Mucosa of descending colon (tissue), 3 donors: ENCODE results near the gene PKD2. TPM values are rescaled to one million over a fixed set of nuclear protein-coding genes. Genes with fewer than 3 reads are reported as not detected.
"Not testable (repeated sequence)": the region's sequence is repeated elsewhere in the genome, so short reads cannot be mapped to it uniquely, and the experiment has no call there.

ENCODE experiments used
- ATAC-seq: fragments of 200-7000 bp; cut with Tn5 transposase; one replicate; pipeline ENCODE4 v1.9.1; 2020; ENCODE audit warnings: mild to moderate bottlenecking, moderate library complexity
- DNase-seq, 3 donors: peaks; one replicate each; pipeline ENCODE4 v3.0.0-alpha.2; 2020
- H3K36me3 ChIP-seq: fragments of 200-600 bp; one replicate; pipeline ENCODE4 v1.8.0; 2021; ENCODE audit warnings: low read depth, mild to moderate bottlenecking
- H3K4me1 ChIP-seq: fragments of 200-600 bp; one replicate; pipeline ENCODE4 v1.8.0; 2021; ENCODE audit warnings: low read depth, mild to moderate bottlenecking
- H3K4me3 ChIP-seq: fragments of 200-600 bp; one replicate; pipeline ENCODE4 v1.8.0; 2021; ENCODE audit warnings: mild to moderate bottlenecking
- H3K9me3 ChIP-seq: fragments of 200-600 bp; one replicate; pipeline ENCODE4 v1.8.0; 2021; ENCODE audit warnings: mild to moderate bottlenecking
- intact Hi-C, 2 donors: fragments of 100-400 bp; cut with DNase I in 1 of 2; cut with micrococcal nuclease in 1 of 2; formaldehyde crosslinking; loops; one replicate each; pipeline versions ENCODE4 v1.11.0 to v1.11.1; 2022; cut with DNase I, micrococcal nuclease
- total RNA-seq, 3 donors: library from RNA; stranded (reverse); fragmentation: NEBNext Ultra II Directional in 2 of 3; extraction: Animal tissue kit (Norgen Biotek cat#: 25700) in 2 of 3; gene quantifications; one replicate each; pipeline versions ENCODE4 v1.2.1 to v1.2.4, GENCODE V29; 2021 to 2023
- TF ChIP-seq, protein P1 (sequence below): fragments of 200-600 bp; IDR thresholded peaks from one replicate; pipeline ENCODE4 v1.8.0; 2022; ENCODE audit warnings: antibody characterized with exemption, mild to moderate bottlenecking
- donor health status: DM: no; HTN: no; CAD: no; lungs with moderate emphysema.
- donor health status: DM: no; HTN: no; CAD: no.
- donor health status: DM: no; HTN: yes; CAD: no.

The PKD2 gene
- total RNA-seq, 3 donors from 2014 or later, result 7.0 to 53.3 (median 7.4) TPM

DNA sequence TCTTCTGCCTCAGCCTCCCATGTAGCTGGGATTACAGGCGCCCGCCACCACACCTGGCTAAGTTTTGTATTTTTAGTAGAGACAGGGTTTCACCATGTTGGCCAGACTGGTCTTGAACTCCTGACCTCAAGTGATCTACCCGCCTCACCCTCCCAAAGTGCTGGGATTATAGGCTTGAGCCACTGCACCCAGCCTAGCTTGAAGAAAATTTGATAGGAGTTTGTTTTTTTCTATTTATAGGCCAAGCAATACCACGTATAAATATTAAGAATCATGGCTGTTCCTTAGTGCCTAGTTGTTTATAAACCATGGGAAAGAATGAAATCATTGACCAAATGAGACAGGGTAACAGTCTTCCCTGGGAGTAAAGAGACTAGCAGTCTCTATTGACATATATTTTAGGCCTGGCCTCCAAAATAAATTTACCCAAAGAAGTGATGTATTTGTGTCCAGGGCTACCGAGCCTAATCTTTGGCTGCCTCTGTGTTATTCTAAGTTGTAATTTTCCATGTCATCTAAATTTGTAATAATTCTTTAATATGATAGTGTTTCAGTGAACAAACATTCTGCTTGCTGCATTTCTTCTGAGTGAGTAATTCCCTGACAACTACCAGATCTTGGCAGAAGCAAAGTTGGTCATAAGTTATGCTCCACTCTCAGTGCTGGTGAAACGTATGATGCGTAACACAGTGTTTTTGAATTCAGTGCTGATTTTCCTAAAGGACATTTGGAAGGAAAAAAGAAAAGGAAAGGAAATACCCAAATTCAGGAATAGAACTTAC lies 10.3 kb downstream of the PKD2 start:
- Histone ChIP-seq H3K4me3 (no peak overlapping the region), H3K9me3 (no peaks in the 10 kb centered on the region), H3K36me3 (no peaks in the 10 kb centered on the region), H3K4me1 (no peaks in the 10 kb centered on the region)
- intact Hi-C loops, result no loop called here
- ATAC-seq (peak; percentile 58), DNase-seq (no peak)
- TF ChIP-seq, protein P1, sequence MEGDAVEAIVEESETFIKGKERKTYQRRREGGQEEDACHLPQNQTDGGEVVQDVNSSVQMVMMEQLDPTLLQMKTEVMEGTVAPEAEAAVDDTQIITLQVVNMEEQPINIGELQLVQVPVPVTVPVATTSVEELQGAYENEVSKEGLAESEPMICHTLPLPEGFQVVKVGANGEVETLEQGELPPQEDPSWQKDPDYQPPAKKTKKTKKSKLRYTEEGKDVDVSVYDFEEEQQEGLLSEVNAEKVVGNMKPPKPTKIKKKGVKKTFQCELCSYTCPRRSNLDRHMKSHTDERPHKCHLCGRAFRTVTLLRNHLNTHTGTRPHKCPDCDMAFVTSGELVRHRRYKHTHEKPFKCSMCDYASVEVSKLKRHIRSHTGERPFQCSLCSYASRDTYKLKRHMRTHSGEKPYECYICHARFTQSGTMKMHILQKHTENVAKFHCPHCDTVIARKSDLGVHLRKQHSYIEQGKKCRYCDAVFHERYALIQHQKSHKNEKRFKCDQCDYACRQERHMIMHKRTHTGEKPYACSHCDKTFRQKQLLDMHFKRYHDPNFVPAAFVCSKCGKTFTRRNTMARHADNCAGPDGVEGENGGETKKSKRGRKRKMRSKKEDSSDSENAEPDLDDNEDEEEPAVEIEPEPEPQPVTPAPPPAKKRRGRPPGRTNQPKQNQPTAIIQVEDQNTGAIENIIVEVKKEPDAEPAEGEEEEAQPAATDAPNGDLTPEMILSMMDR, result no peak

DNA sequence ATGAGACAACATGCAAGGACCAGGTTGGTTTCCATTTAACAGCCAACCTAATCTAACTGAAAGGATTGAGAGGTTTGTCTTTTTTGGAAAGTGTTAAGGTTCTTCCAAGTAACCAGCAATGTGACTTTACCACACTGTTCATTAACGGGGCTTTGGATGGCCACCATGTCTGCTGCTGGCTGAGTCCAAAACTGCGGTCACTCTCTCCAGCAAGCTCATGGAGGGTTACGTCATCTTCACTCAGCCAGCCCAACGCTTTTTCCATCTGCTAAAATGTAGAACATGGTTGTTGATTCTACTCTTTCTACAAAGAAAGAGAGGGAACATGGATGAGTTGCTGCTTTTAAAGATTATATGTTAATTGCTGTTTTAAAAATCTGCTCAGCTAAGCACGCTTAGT lies 11.0 kb downstream of the PKD2 start:
- no peaks in the 10 kb centered on the region for H3K9me3 ChIP-seq
- ATAC-seq (no peak), DNase-seq (peak in 1 of 3 donors; percentile 12)
- no peaks in the 10 kb centered on the region for H3K36me3 ChIP-seq
- H3K4me3 ChIP-seq, result no peak overlapping the region
- TF ChIP-seq, protein P1, result no peak
- no peaks in the 10 kb centered on the region for H3K4me1 ChIP-seq
- intact Hi-C loops, result no loop called here

DNA sequence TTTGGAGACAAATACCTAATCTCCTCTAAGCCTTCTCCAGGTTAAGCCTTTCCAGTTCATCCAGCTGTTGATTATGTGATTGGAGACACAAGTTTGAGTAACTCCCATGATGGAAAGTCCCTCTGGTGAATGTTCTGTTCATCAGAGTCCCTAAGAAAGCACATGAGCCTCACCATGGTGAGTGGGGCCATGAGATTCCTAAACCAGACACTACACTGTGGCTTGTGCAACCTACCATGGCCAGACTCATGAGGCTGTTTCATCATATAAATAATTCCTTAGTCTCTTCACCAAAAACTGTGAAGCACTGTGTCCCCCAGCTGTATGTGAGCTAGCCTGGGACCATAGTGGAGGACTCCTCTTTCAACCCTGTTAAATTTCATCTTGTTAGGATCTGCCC lies 14.4 kb downstream of the PKD2 start:
- TF ChIP-seq, protein P1, result no peak
- ATAC-seq, result no peak
- intact Hi-C loops, result no loop called here
- no peak for DNase-seq
- Histone ChIP-seq H3K4me3 (no peak overlapping the region), H3K4me1 (no peaks in the 10 kb centered on the region), H3K9me3 (peaks cover 8% of the 10 kb centered on the region), H3K36me3 (no peaks in the 10 kb centered on the region)

DNA sequence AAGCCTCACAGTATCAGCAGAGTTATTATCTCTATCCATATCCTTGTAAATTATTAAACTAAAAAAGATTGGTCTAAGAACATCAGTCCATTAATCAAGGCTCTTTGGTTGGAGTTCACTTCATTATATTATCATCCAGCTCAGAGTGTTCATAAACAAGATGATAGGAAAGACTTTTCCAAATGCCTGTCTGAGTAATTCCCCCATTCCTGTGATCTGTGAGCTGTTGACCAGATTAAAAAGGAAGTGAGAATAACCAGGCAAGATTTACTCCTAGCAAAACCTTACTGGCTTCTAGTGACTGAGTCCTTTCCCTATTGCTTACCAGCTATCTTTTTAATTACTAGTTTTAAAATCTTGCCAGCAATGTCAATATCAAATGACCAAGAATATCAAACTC lies 14.9 kb downstream of the PKD2 start:
- ATAC-seq (no peak), DNase-seq (no peak)
- TF ChIP-seq, protein P1, result no peak
- no peaks in the 10 kb centered on the region for H3K4me1 ChIP-seq
- peaks cover 8% of the 10 kb centered on the region for H3K9me3 ChIP-seq
- H3K36me3 ChIP-seq, result no peaks in the 10 kb centered on the region
- intact Hi-C loops, result no loop called here
- no peak overlapping the region for H3K4me3 ChIP-seq

DNA sequence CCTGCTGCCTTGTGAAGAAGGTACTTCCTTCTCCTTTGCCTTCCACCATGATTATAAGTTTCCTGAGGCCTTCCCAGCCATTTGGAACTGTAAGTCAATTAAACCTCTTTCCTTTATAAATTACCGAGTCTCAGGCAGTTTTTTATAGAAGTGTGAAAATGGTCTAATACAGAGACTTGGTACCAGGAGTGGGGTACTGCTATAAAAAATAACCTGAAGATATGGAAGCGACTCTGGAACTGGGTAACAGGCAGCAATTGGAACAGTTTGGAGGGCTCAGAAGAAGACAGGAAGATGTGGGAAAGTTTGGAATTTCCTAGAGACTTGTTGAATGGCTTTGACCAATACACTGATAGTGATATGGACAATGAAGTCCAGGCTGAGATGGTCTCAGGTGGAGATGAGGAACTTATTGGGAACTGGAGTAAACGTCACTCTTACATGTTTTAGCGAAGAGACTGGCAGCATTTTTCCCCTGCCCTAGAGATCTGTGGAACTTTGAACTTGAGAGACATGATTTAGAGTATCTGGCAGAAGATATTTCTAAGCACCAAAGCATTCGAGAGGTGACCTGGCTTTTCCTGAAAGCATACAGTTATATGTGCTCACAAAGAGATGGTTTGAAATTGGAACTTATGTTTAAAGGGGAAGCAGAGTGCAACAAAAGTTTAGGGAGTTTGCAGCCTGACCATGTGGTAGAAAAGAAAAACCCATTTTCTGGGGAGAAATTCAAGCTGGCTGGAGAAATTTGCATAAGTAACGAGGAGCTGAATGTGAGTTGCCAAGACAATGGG lies 18.6 kb downstream of the PKD2 start:
- H3K36me3 ChIP-seq, H3K4me1 ChIP-seq, H3K4me3 ChIP-seq, ATAC-seq, intact Hi-C loops, H3K9me3 ChIP-seq, DNase-seq: not testable (repeated sequence)
